KMS-11 (cell line): ENCODE measurements around the gene SYK.

ENCODE experiments used
- H2AFZ ChIP-seq: fragments of 200-600 bp; sonication (generic); 2 replicates; pipeline ENCODE4 v1.6.1; 2016; ENCODE audit warnings: antibody characterized with exemption, mixed run types, low read depth
- H3K27ac ChIP-seq: fragments of 200-600 bp; sonication (generic); 2 replicates; pipeline ENCODE4 v1.6.1; 2016; ENCODE audit warnings: mild to moderate bottlenecking, mixed run types
- H3K27me3 ChIP-seq: fragments of 200-600 bp; sonication (generic); 2 replicates; pipeline ENCODE4 v1.6.1; 2017; ENCODE audit warnings: mild to moderate bottlenecking, low read depth, mixed run types, moderate library complexity; ENCODE audit not compliant: insufficient read depth
- H3K36me3 ChIP-seq: fragments of 200-600 bp; sonication (generic); 2 replicates; pipeline ENCODE4 v1.6.1; 2017; ENCODE audit warnings: mild to moderate bottlenecking, mixed run types; ENCODE audit not compliant: insufficient read depth
- H3K4me1 ChIP-seq: fragments of 200-600 bp; sonication (generic); 2 replicates; pipeline ENCODE4 v1.6.1; 2016; ENCODE audit warnings: mild to moderate bottlenecking, low read depth, mixed run types; ENCODE audit not compliant: poor library complexity, severe bottlenecking
- H3K4me2 ChIP-seq: fragments of 200-600 bp; sonication (generic); 2 replicates; pipeline ENCODE4 v1.7.0; 2016; ENCODE audit warnings: mild to moderate bottlenecking, mixed run types
- H3K4me3 ChIP-seq: fragments of 200-600 bp; sonication (generic); IDR thresholded peaks from 2 replicates; pipeline ENCODE4 v1.6.1; 2017; ENCODE audit warnings: low read depth, low read length, mixed read lengths; ENCODE audit not compliant: insufficient read depth
- H3K79me2 ChIP-seq: fragments of 200-600 bp; sonication (generic); 2 replicates; pipeline ENCODE4 v1.6.1; 2016; ENCODE audit warnings: low read depth, mixed run types; ENCODE audit not compliant: insufficient read depth
- H3K9ac ChIP-seq: fragments of 200-600 bp; sonication (generic); 2 replicates; pipeline ENCODE4 v1.6.1; 2016; ENCODE audit warnings: mild to moderate bottlenecking, mixed run types
- H4K20me1 ChIP-seq: fragments of 200-600 bp; sonication (generic); 2 replicates; pipeline ENCODE4 v1.6.1; 2016; ENCODE audit warnings: mild to moderate bottlenecking, mixed run types; ENCODE audit not compliant: insufficient read depth
- TF ChIP-seq, protein P1 (sequence below): fragments of 200-600 bp; sonication (generic); conservative IDR thresholded peaks from 2 replicates; pipeline ENCODE4 v1.6.1; 2017; ENCODE audit warnings: low read depth, mild to moderate bottlenecking, antibody characterized with exemption, low read length, moderate library complexity, mixed read lengths

SYK gene

GRCh38 chr9:90864779-90865178 is 63.2 kb downstream of the SYK start:
- no peak overlapping the region for H3K27ac ChIP-seq
- H3K4me2 ChIP-seq: no peak overlapping the region
- no peaks in the 10 kb centered on the region for H3K27me3 ChIP-seq
- no peak overlapping the region for H3K4me3 ChIP-seq
- no peaks in the 10 kb centered on the region for H3K36me3 ChIP-seq
- no peaks in the 10 kb centered on the region for H4K20me1 ChIP-seq
- TF ChIP-seq, protein P1, sequence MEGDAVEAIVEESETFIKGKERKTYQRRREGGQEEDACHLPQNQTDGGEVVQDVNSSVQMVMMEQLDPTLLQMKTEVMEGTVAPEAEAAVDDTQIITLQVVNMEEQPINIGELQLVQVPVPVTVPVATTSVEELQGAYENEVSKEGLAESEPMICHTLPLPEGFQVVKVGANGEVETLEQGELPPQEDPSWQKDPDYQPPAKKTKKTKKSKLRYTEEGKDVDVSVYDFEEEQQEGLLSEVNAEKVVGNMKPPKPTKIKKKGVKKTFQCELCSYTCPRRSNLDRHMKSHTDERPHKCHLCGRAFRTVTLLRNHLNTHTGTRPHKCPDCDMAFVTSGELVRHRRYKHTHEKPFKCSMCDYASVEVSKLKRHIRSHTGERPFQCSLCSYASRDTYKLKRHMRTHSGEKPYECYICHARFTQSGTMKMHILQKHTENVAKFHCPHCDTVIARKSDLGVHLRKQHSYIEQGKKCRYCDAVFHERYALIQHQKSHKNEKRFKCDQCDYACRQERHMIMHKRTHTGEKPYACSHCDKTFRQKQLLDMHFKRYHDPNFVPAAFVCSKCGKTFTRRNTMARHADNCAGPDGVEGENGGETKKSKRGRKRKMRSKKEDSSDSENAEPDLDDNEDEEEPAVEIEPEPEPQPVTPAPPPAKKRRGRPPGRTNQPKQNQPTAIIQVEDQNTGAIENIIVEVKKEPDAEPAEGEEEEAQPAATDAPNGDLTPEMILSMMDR: no peak
- peaks cover 14% of the 10 kb centered on the region for H3K4me1 ChIP-seq
- H2AFZ ChIP-seq: no peak overlapping the region
- no peaks in the 10 kb centered on the region for H3K79me2 ChIP-seq
- no peak overlapping the region for H3K9ac ChIP-seq

DNA sequence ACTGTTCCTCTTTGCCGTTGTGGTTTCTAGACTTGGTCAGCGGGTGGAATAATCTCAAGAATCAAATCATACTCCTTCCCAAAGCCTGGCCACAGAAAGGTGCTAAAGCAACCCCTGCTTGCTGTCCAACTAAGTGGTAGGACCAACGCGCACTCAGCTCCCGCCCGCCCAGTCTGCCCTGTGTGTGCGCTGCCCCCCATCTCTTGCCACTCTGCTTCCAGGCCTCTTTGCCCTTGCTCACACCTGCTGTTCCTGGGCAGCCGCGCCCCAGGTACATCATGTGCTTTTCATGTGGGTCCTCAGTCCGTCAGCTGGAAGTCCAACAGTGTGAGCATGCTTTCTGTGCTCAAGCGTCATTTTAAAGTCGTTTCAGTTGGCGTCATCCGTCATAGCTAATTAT is 65.5 kb downstream of the SYK start:
- H4K20me1 ChIP-seq: no peaks in the 10 kb centered on the region
- no peak overlapping the region for H3K4me2 ChIP-seq
- TF ChIP-seq, protein P1: no peak
- peaks cover 14% of the 10 kb centered on the region for H3K4me1 ChIP-seq
- H3K4me3 ChIP-seq: no peak overlapping the region
- H3K36me3 ChIP-seq: no peaks in the 10 kb centered on the region
- no peak overlapping the region for H3K27ac ChIP-seq
- no peak overlapping the region for H3K9ac ChIP-seq
- H2AFZ ChIP-seq: no peak overlapping the region
- H3K27me3 ChIP-seq: no peaks in the 10 kb centered on the region
- H3K79me2 ChIP-seq: no peaks in the 10 kb centered on the region

DNA sequence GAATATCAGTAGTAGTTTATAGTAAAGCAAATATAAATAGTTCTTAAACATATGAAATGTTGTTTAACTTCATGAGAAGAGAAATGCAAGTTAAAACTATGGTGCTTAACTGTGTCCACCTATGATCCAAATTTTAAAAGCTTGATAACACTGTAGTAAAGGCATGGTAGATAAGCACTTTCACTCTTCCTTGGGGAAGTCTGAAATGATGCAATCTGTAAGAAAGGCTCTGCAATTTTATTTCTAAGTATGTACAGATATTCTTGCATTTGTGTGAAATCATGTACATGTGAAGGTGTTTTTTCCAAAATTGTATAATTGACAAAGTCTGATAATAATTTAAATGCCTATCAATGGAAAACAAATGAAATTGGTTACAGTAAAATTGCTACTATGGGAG is 66.9 kb downstream of the SYK start:
- Histone ChIP-seq H3K4me3 (no peak overlapping the region), H3K36me3 (no peaks in the 10 kb centered on the region), H3K9ac (no peak overlapping the region), H4K20me1 (no peaks in the 10 kb centered on the region), H3K79me2 (no peaks in the 10 kb centered on the region), H3K27ac (no peak overlapping the region), H3K27me3 (no peaks in the 10 kb centered on the region), H3K4me2 (no peak overlapping the region), H3K4me1 (peaks cover 14% of the 10 kb centered on the region), H2AFZ (no peak overlapping the region)
- TF ChIP-seq, protein P1: no peak

GRCh38 chr9:90869361-90869760 is 67.7 kb downstream of the SYK start:
- no peak overlapping the region for H2AFZ ChIP-seq

More at GRCh38 chr9:90869361-90869760, 67.7 kb downstream of the SYK start:
- H3K36me3 ChIP-seq: no peaks in the 10 kb centered on the region
- H3K4me2 ChIP-seq: no peak overlapping the region
- TF ChIP-seq, protein P1: no peak
- H4K20me1 ChIP-seq: no peaks in the 10 kb centered on the region
- H3K4me3 ChIP-seq: no peak overlapping the region
- no peak overlapping the region for H3K27ac ChIP-seq
- no peak overlapping the region for H3K9ac ChIP-seq
- no peaks in the 10 kb centered on the region for H3K27me3 ChIP-seq
- peaks cover 14% of the 10 kb centered on the region for H3K4me1 ChIP-seq
- H3K79me2 ChIP-seq: no peaks in the 10 kb centered on the region
